Measurements from ENCODE around the gene PHF2.

Gene PHF2

GRCh38 chr9:93587651-93588347, 11.4 kb downstream of the PHF2 start:
- no peak for TF ChIP-seq CTCF (conservative IDR thresholded peaks at IDR 0.05; ENCODE audit: low read depth, low read length)
- Histone ChIP-seq H3K4me2 (no peak overlapping the region), H4K20me1 (ENCODE audit: insufficient read depth) (no peaks in the 10 kb centered on the region), H3K9ac (no peak overlapping the region), H3K27me3 (ENCODE audit: insufficient read depth, low read depth) (no peaks in the 10 kb centered on the region), H3K4me1 (ENCODE audit: low read depth, poor library complexity, severe bottlenecking) (no peaks in the 10 kb centered on the region), H3K4me3 (IDR thresholded peaks at IDR 0.05; ENCODE audit: insufficient read depth, low read depth, low read length) (no peak overlapping the region), H2AFZ (ENCODE audit: low read depth) (no peak overlapping the region), H3K79me2 (ENCODE audit: insufficient read depth, low read depth) (peaks cover 10% of the 10 kb centered on the region; the same call in 1 of the 2 replicates), H3K27ac (no peak overlapping the region), H3K36me3 (ENCODE audit: insufficient read depth) (no peaks in the 10 kb centered on the region)

- no peak for TF ChIP-seq CTCF (conservative IDR thresholded peaks at IDR 0.05; ENCODE audit: low read depth, low read length)
- Histone ChIP-seq H3K27ac (no peak overlapping the region), H3K27me3 (ENCODE audit: insufficient read depth, low read depth) (no peaks in the 10 kb centered on the region), H4K20me1 (ENCODE audit: insufficient read depth) (no peaks in the 10 kb centered on the region), H3K4me1 (ENCODE audit: low read depth, poor library complexity, severe bottlenecking) (no peaks in the 10 kb centered on the region), H3K36me3 (ENCODE audit: insufficient read depth) (no peaks in the 10 kb centered on the region), H3K4me2 (no peak overlapping the region), H2AFZ (ENCODE audit: low read depth) (no peak overlapping the region), H3K4me3 (IDR thresholded peaks at IDR 0.05; ENCODE audit: insufficient read depth, low read depth, low read length) (no peak overlapping the region), H3K79me2 (ENCODE audit: insufficient read depth, low read depth) (peaks cover 10% of the 10 kb centered on the region; the same call in 1 of the 2 replicates), H3K9ac (no peak overlapping the region)
These were observed 12.5 kb downstream of the PHF2 start for GRCh38 chr9:93588641-93589609.

GRCh38 chr9:93589688-93590087, 13.3 kb downstream of the PHF2 start:
- H3K27me3 ChIP-seq (ENCODE audit: insufficient read depth, low read depth): no peaks in the 10 kb centered on the region
- H2AFZ ChIP-seq (ENCODE audit: low read depth): no peak overlapping the region
- H3K36me3 ChIP-seq (ENCODE audit: insufficient read depth): no peaks in the 10 kb centered on the region
- H4K20me1 ChIP-seq (ENCODE audit: insufficient read depth): no peaks in the 10 kb centered on the region
- H3K9ac ChIP-seq: no peak overlapping the region
- H3K4me1 ChIP-seq (ENCODE audit: low read depth, poor library complexity, severe bottlenecking): no peaks in the 10 kb centered on the region
- no peak for TF ChIP-seq CTCF (conservative IDR thresholded peaks at IDR 0.05; ENCODE audit: low read depth, low read length)
- no peak overlapping the region for H3K27ac ChIP-seq
- no peak overlapping the region for H3K4me2 ChIP-seq
- no peak overlapping the region for H3K4me3 ChIP-seq (IDR thresholded peaks at IDR 0.05; ENCODE audit: insufficient read depth, low read depth, low read length)
- H3K79me2 ChIP-seq (ENCODE audit: insufficient read depth, low read depth): peaks cover 10% of the 10 kb centered on the region; the same call in 1 of the 2 replicates

- Histone ChIP-seq H3K4me2 (no peak overlapping the region), H3K4me3 (IDR thresholded peaks at IDR 0.05; ENCODE audit: insufficient read depth, low read depth, low read length) (no peak overlapping the region), H3K27ac (no peak overlapping the region), H3K79me2 (ENCODE audit: insufficient read depth, low read depth) (0 out of 2 replicates have a peak, but pooled peaks cover under 1% of the 10 kb centered on the region), H4K20me1 (ENCODE audit: insufficient read depth) (no peaks in the 10 kb centered on the region), H2AFZ (ENCODE audit: low read depth) (no peak overlapping the region), H3K27me3 (ENCODE audit: insufficient read depth, low read depth) (no peaks in the 10 kb centered on the region), H3K9ac (no peak overlapping the region), H3K4me1 (ENCODE audit: low read depth, poor library complexity, severe bottlenecking) (no peaks in the 10 kb centered on the region), H3K36me3 (ENCODE audit: insufficient read depth) (no peaks in the 10 kb centered on the region)
- no peak for TF ChIP-seq CTCF (conservative IDR thresholded peaks at IDR 0.05; ENCODE audit: low read depth, low read length)
These were observed 14.3 kb downstream of the PHF2 start for GRCh38 chr9:93590609-93591234.
